Activated CD4-positive, alpha-beta T cell treated with anti-CD3 and anti-CD28 coated beads, Interleukin-2, Interleukin-4, amounts not matched to agents 100 ng/mL and 50 ng/mL, durations not matched to agents 16 hours and 8 hours (primary cell): ENCODE results near the gene UNC79.

Experiments used
- DNase-seq: peaks from one replicate; pipeline ENCODE4 v3.0.0-alpha.2; 2020; ENCODE audit warnings: low spot score

UNC79 gene

GRCh38 chr14:93548102-93548843, 117.5 kb downstream of the UNC79 start:
- DNase-seq: no peak

GRCh38 chr14:93549595-93549994, 118.9 kb downstream of the UNC79 start:
- DNase-seq: no peak

- no peak for DNase-seq
These were observed 134.2 kb downstream of the UNC79 start for GRCh38 chr14:93564918-93565317.

GRCh38 chr14:93566065-93566693, 135.4 kb downstream of the UNC79 start:
- DNase-seq: no peak

- no peak for DNase-seq
These were observed 140.5 kb downstream of the UNC79 start for GRCh38 chr14:93571275-93571674.

- no peak for DNase-seq
These were observed 148.4 kb downstream of the UNC79 start for GRCh38 chr14:93579178-93579577.

- DNase-seq: no peak
These were observed 151.8 kb downstream of the UNC79 start for GRCh38 chr14:93582516-93582915.

GRCh38 chr14:93587330-93587729, 156.6 kb downstream of the UNC79 start:
- DNase-seq: no peak

GRCh38 chr14:93591506-93591905, 160.8 kb downstream of the UNC79 start:
- DNase-seq: no peak

GRCh38 chr14:93592786-93593185, 162.0 kb downstream of the UNC79 start:
- DNase-seq: no peak

- DNase-seq: no peak
These were observed 175.4 kb downstream of the UNC79 start for GRCh38 chr14:93606091-93606490.

GRCh38 chr14:93619176-93619793, 188.5 kb downstream of the UNC79 start:
- peak; percentile 28 for DNase-seq

GRCh38 chr14:93628048-93628447, 197.3 kb downstream of the UNC79 start:
- DNase-seq: no peak

- DNase-seq: no peak
These were observed 198.9 kb downstream of the UNC79 start for GRCh38 chr14:93629643-93630042.

- DNase-seq: no peak
These were observed 208.1 kb downstream of the UNC79 start for GRCh38 chr14:93638790-93639189.

GRCh38 chr14:93643127-93643526, 212.4 kb downstream of the UNC79 start:
- DNase-seq: no peak

- no peak for DNase-seq
These were observed 212.9 kb downstream of the UNC79 start for GRCh38 chr14:93643676-93644075.

GRCh38 chr14:93645200-93645599, 214.5 kb downstream of the UNC79 start:
- no peak for DNase-seq

GRCh38 chr14:93648440-93649168, 217.9 kb downstream of the UNC79 start:
- DNase-seq: peak; percentile 19

- DNase-seq: no peak
These were observed 223.9 kb downstream of the UNC79 start for GRCh38 chr14:93654599-93654998.

GRCh38 chr14:93655078-93655750, 224.5 kb downstream of the UNC79 start:
- peak; percentile 46 for DNase-seq

- DNase-seq: no peak
These were observed 227.1 kb downstream of the UNC79 start for GRCh38 chr14:93657875-93658274.
